SK-N-SH (cell line): ENCODE data around the gene APLN. TPM values are rescaled to one million over a fixed set of nuclear protein-coding genes. Genes with fewer than 3 reads are reported as not detected.

ENCODE experiments used
- CTCF ChIA-PET: fragments of 300-600, 350-600 bp; formaldehyde crosslinking; extraction: SDS; loops from one replicate; lab custom pipeline; 2021; lab: Yijun Ruan, JAX
- POLR2A ChIA-PET: fragments of 350-600 bp; sonication (Branson Sonifier 250); formaldehyde crosslinking; extraction: SDS; loops from one replicate; lab custom pipeline; 2020; ENCODE audit warnings: antibody characterized with exemption, inconsistent platforms; lab: Yijun Ruan, JAX
- DNase-seq: peaks from one replicate; pipeline ENCODE4 v3.0.0; 2012
- H2AFZ ChIP-seq: fragments of 200-600 bp; sonication (generic); 2 replicates; pipeline ENCODE4 v1.8.1; 2016; ENCODE audit warnings: antibody characterized with exemption, mild to moderate bottlenecking, low read depth
- H3F3A ChIP-seq: fragments of 200-600 bp; sonication (generic); replicated peaks from 2 replicates; pipeline ENCODE3; 2016; ENCODE audit warnings: antibody characterized with exemption, mild to moderate bottlenecking; ENCODE audit not compliant: insufficient read depth
- H3K27ac ChIP-seq, 2 experiments: fragments of 200-500 bp in 1 of 2; fragments of 200-600 bp in 1 of 2; sonication (Bioruptor generic) in 1 of 2; sonication (generic), shearing (Covaris generic) in 1 of 2; 2 replicates each; pipeline versions ENCODE4 v1.5.1 to v1.6.1; 2014 to 2016; ENCODE audit warnings: low read depth in 2 of 2, inconsistent platforms in 1 of 2, low read length in 1 of 2, mild to moderate bottlenecking in 1 of 2, mixed read lengths in 1 of 2
- H3K27me3 ChIP-seq: fragments of 200-600 bp; sonication (generic), shearing (Covaris generic); 2 replicates; pipeline ENCODE4 v1.6.1; 2016; ENCODE audit warnings: mixed run types; ENCODE audit not compliant: insufficient read depth
- H3K36me3 ChIP-seq, 2 experiments: fragments of 200-500 bp in 1 of 2; fragments of 200-600 bp in 1 of 2; sonication (Bioruptor generic) in 1 of 2; sonication (generic) in 1 of 2; replicated peaks in 1 of 2; 2 replicates each; pipeline versions ENCODE3 to v1.5.1; 2014 to 2016; ENCODE audit warnings: low read length in 1 of 2, mild to moderate bottlenecking in 1 of 2; ENCODE audit not compliant: insufficient read depth in 2 of 2, control insufficient read depth in 1 of 2
- H3K4me1 ChIP-seq, 2 experiments: fragments of 200-500 bp in 1 of 2; fragments of 200-600 bp in 1 of 2; sonication (Bioruptor generic) in 1 of 2; sonication (generic), shearing (Covaris generic) in 1 of 2; 2 replicates each; pipeline versions ENCODE4 v1.5.1 to v1.6.1; 2014 to 2016; ENCODE audit warnings: low read depth in 1 of 2, low read length in 1 of 2, mixed run types in 1 of 2; ENCODE audit not compliant: insufficient read depth in 2 of 2, control insufficient read depth in 1 of 2
- H3K4me2 ChIP-seq: fragments of 200-600 bp; sonication (generic), shearing (Covaris generic); 2 replicates; pipeline ENCODE4 v1.6.1; 2017; ENCODE audit warnings: mixed run types
- H3K4me3 ChIP-seq, 2 experiments: fragments of 200-500 bp in 1 of 2; fragments of 200-600 bp in 1 of 2; sonication (Bioruptor generic) in 1 of 2; sonication (generic), shearing (Covaris generic) in 1 of 2; 2 replicates each; pipeline versions ENCODE4 v1.5.1 to v1.8.1; 2014 to 2016; ENCODE audit warnings: low read depth in 2 of 2, inconsistent platforms in 1 of 2, low read length in 1 of 2, mild to moderate bottlenecking in 1 of 2, mixed read lengths in 1 of 2, moderate library complexity in 1 of 2
- H3K79me2 ChIP-seq: fragments of 200-600 bp; sonication (generic); 2 replicates; pipeline ENCODE4 v1.8.1; 2017; ENCODE audit warnings: mild to moderate bottlenecking; ENCODE audit not compliant: insufficient read depth
- H3K9ac ChIP-seq: fragments of 200-600 bp; sonication (generic); 2 replicates; pipeline ENCODE4 v1.6.1; 2017; ENCODE audit warnings: mixed run types
- H3K9me2 ChIP-seq: fragments of 200-600 bp; sonication (generic); 2 replicates; pipeline ENCODE4 v1.6.1; 2017; ENCODE audit warnings: mixed run types
- H3K9me3 ChIP-seq: fragments of 200-600 bp; sonication (generic); 2 replicates; pipeline ENCODE4 v1.6.1; 2017; ENCODE audit warnings: mixed run types, mild to moderate bottlenecking, moderate library complexity
- H4K20me1 ChIP-seq: fragments of 200-600 bp; sonication (generic); 2 replicates; pipeline ENCODE4 v1.6.1; 2017; ENCODE audit warnings: mild to moderate bottlenecking, mixed run types; ENCODE audit not compliant: insufficient read depth
- CHD2 ChIP-seq: fragments of 150-350 bp; IDR thresholded peaks from 2 replicates; pipeline ENCODE4 v1.6.1; 2018; ENCODE audit warnings: low read length; ENCODE audit not compliant: partially characterized antibody
- ELF1 ChIP-seq: IDR thresholded peaks from 2 replicates; pipeline ENCODE4 v1.4.0; 2012
- FOSL2 ChIP-seq: IDR thresholded peaks from 2 replicates; pipeline ENCODE4 v1.4.0; 2012; ENCODE audit warnings: low read depth, mild to moderate bottlenecking, moderate library complexity, borderline replicate concordance
- FOXJ3 ChIP-seq: sonication (generic); formaldehyde crosslinking; IDR thresholded peaks from 2 replicates; pipeline ENCODE4 v1.5.1; 2020; ENCODE audit warnings: mild to moderate bottlenecking, missing genetic modification reagents
- FOXM1 ChIP-seq: IDR thresholded peaks from 2 replicates; pipeline ENCODE4 v1.4.0; 2012; ENCODE audit warnings: low read depth, mild to moderate bottlenecking
- GABPA ChIP-seq: IDR thresholded peaks from 2 replicates; pipeline ENCODE4 v1.4.0; 2012; ENCODE audit warnings: low read depth, mild to moderate bottlenecking
- IRF3 ChIP-seq: fragments of 150-350 bp; IDR thresholded peaks from 2 replicates; pipeline ENCODE4 v1.6.1; 2016; ENCODE audit warnings: mild to moderate bottlenecking, low read depth, low read length
- MXI1 ChIP-seq: IDR thresholded peaks from 2 replicates; pipeline ENCODE4 v1.6.1; 2012; ENCODE audit warnings: mild to moderate bottlenecking, low read depth, low read length, improper control_type of control experiment
- NFIC ChIP-seq: IDR thresholded peaks from 2 replicates; pipeline ENCODE4 v1.4.0; 2012; ENCODE audit warnings: borderline replicate concordance
- NRF1 ChIP-seq: IDR thresholded peaks from 2 replicates; pipeline ENCODE4 v1.6.1; 2012; ENCODE audit warnings: low read depth, mild to moderate bottlenecking, low read length
- PBX3 ChIP-seq: IDR thresholded peaks from 2 replicates; pipeline ENCODE4; 2012
- SIN3A ChIP-seq: IDR thresholded peaks from 2 replicates; pipeline ENCODE4 v1.6.1; 2012; ENCODE audit warnings: low read depth, mild to moderate bottlenecking, low read length, moderate library complexity, borderline replicate concordance
- TAF1 ChIP-seq: IDR thresholded peaks from 2 replicates; pipeline ENCODE4 v1.6.1; 2012; ENCODE audit warnings: low read depth, mild to moderate bottlenecking, low read length, moderate library complexity, borderline replicate concordance
- TCF12 ChIP-seq: IDR thresholded peaks from 2 replicates; pipeline ENCODE4 v1.4.0; 2012
- ZBTB33 ChIP-seq: IDR thresholded peaks from 2 replicates; pipeline ENCODE4 v1.4.0; 2012; ENCODE audit warnings: low read depth, borderline replicate concordance
- WGBS: methylation state at CpG from one replicate; pipeline ENCODE4 v1.1.6; 2017; ENCODE audit warnings: low lambda C conversion rate; 5-methylcytosine and 5-hydroxymethylcytosine counted together
- polyA plus RNA-seq, 3 experiments: library from polyadenylated mRNA; depleted of rRNA; stranded (reverse); fragments of >200 nt; gene quantifications; 2 replicates each; pipeline ENCODE4 v1.2.3, GENCODE V29; 2012
- TF ChIP-seq, protein P1 (sequence below): fragments of 150-350 bp; IDR thresholded peaks from 2 replicates; pipeline ENCODE4 v1.6.1; 2017; ENCODE audit warnings: antibody characterized with exemption, low read length, low read depth, borderline replicate concordance
- TF ChIP-seq, protein P2 (sequence below): IDR thresholded peaks from 2 replicates; pipeline ENCODE4 v1.6.1; 2012; ENCODE audit warnings: mild to moderate bottlenecking, low read depth, low read length, moderate library complexity

The APLN gene
- polyA plus RNA-seq, 1 of the 3 experiments (the other 2 are of a cell fraction): 0.82 TPM

DNA sequence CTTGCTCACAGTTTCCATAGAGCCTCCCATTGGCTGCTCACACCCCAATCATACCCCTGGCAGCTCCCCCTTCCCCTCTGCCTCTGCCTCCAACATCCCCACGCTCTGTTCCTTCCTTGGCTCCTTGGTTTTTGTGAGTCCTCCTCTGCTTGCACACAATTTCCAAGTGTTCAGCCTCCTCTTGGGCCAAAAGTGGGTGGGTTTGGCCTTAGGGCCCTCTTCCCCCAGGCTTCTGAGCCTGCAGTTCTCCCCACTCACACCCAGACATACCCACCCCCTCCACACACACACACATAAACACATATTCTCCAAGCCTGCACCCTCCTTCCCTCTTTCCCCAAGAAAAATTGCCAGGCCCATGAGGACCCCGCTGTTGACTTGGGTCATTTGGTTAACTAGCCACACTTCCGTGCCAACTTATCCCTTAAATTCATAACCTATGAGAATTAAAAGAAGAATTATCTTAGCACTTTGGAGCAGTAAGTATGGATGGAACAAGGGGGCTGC lies 4.5 kb downstream of the APLN start (continued):
- no peak for TF ChIP-seq FOXM1
- no peak for TF ChIP-seq ZBTB33
- no peak for TF ChIP-seq FOSL2
- TF ChIP-seq CHD2: no peak
- no peak for TF ChIP-seq SIN3A
- TF ChIP-seq, protein P1, sequence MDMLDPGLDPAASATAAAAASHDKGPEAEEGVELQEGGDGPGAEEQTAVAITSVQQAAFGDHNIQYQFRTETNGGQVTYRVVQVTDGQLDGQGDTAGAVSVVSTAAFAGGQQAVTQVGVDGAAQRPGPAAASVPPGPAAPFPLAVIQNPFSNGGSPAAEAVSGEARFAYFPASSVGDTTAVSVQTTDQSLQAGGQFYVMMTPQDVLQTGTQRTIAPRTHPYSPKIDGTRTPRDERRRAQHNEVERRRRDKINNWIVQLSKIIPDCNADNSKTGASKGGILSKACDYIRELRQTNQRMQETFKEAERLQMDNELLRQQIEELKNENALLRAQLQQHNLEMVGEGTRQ: no peak
- no peak for TF ChIP-seq TCF12

DNA sequence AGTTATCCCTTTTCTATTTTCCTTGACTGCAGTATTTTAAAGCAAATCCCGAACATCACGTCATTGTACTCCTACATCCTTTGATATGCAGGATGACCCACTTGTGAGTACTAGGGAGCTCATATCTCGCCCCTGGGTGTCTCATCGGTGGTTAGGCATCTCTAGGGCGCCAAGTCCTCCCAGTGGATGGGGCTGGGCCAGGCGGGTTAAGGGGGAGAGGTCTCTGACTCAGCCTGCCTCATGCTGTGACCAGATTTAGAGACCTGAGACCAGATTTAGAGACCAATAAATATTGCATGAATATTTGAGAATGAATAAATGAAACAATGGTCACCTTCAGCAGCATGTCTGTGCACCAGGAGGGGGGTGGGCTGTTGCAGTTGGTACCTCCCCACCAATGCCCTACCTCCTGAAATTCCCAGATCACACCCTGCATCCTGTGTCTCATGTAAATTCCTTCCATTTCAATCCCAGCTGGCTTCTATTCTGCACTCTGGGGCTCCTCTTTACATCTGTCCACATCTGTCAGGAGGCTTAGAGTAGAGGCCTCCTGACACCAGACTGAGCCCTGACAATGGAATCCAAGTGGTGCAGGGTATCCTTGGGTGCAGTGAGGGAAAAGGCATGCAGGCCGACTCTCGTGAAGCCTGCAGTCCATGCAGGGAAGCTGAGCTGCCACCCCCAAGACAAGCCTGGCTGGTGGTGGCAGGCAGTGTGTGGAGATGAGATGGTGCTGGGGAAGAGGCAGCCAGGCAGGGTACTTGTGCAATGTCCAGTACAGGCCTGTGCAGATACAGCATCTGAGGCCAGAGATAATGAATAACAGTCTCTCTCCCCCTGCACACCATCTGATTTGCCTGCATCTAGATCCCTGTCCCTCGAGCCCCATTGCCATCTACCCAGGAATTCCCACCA lies 5.2 kb downstream of the APLN start:
- peaks cover 70% of the 10 kb centered on the region for H3K27me3 ChIP-seq
- no peak overlapping the region for H2AFZ ChIP-seq
- H3K36me3 ChIP-seq: no peaks in the 10 kb centered on the region
- no peak overlapping the region for H3K4me3 ChIP-seq
- peak; percentile 56 for DNase-seq
- no peaks in the 10 kb centered on the region for H3F3A ChIP-seq
- H4K20me1 ChIP-seq: no peaks in the 10 kb centered on the region
- peak overlapping the region in 1 of 2 experiments; percentile 47; a peak in 1 of 4 replicates for H3K27ac ChIP-seq
- POLR2A ChIA-PET: no interaction called here
- no peaks in the 10 kb centered on the region for H3K79me2 ChIP-seq
- peaks cover 0 to 63% of the 10 kb centered on the region in 2 experiments; a peak in 1 of 4 replicates for H3K4me1 ChIP-seq
- H3K4me2 ChIP-seq: no peak overlapping the region
- H3K9ac ChIP-seq: no peak overlapping the region
- WGBS: 44% methylated on average over 9 of the region's 9 CpGs
- CTCF ChIA-PET: interaction anchor here (0.6 to 11.6 kb wide), 4 partner anchors 11 to 100 kb away, joined by 3 to 109 read pairs (median 4); no protein-coding TSS in a partner anchor
- no peaks in the 10 kb centered on the region for H3K9me3 ChIP-seq
- no peaks in the 10 kb centered on the region for H3K9me2 ChIP-seq
- TF ChIP-seq FOXM1 (no peak), NRF1 (no peak), PBX3 (no peak), ZBTB33 (no peak), SIN3A (no peak), GABPA (no peak), MXI1 (no peak), IRF3 (no peak), NFIC (no peak), FOXJ3 (CRISPR knock-in tag) (no peak), ELF1 (no peak), TAF1 (no peak), CHD2 (no peak)
- TF ChIP-seq, protein P2, sequence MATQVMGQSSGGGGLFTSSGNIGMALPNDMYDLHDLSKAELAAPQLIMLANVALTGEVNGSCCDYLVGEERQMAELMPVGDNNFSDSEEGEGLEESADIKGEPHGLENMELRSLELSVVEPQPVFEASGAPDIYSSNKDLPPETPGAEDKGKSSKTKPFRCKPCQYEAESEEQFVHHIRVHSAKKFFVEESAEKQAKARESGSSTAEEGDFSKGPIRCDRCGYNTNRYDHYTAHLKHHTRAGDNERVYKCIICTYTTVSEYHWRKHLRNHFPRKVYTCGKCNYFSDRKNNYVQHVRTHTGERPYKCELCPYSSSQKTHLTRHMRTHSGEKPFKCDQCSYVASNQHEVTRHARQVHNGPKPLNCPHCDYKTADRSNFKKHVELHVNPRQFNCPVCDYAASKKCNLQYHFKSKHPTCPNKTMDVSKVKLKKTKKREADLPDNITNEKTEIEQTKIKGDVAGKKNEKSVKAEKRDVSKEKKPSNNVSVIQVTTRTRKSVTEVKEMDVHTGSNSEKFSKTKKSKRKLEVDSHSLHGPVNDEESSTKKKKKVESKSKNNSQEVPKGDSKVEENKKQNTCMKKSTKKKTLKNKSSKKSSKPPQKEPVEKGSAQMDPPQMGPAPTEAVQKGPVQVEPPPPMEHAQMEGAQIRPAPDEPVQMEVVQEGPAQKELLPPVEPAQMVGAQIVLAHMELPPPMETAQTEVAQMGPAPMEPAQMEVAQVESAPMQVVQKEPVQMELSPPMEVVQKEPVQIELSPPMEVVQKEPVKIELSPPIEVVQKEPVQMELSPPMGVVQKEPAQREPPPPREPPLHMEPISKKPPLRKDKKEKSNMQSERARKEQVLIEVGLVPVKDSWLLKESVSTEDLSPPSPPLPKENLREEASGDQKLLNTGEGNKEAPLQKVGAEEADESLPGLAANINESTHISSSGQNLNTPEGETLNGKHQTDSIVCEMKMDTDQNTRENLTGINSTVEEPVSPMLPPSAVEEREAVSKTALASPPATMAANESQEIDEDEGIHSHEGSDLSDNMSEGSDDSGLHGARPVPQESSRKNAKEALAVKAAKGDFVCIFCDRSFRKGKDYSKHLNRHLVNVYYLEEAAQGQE: no peak
